HG03469 (cell line): Measurements from ENCODE around the gene SRL.
A peak's percentile ranks its signal among the peaks of the same experiment; 100 is the strongest.
"Not testable (repeated sequence)": the region's sequence is repeated elsewhere in the genome, so short reads cannot be mapped to it uniquely, and the experiment has no call there.

ENCODE experiments used
- ATAC-seq: cut with Tn5 transposase; IDR thresholded peaks from one replicate; pipeline ENCODE4 v1.9.1; 2021; ENCODE audit warnings: mild to moderate bottlenecking, moderate library complexity, moderate number of reproducible peaks; ENCODE audit not compliant: unreplicated experiment

SRL gene

DNA sequence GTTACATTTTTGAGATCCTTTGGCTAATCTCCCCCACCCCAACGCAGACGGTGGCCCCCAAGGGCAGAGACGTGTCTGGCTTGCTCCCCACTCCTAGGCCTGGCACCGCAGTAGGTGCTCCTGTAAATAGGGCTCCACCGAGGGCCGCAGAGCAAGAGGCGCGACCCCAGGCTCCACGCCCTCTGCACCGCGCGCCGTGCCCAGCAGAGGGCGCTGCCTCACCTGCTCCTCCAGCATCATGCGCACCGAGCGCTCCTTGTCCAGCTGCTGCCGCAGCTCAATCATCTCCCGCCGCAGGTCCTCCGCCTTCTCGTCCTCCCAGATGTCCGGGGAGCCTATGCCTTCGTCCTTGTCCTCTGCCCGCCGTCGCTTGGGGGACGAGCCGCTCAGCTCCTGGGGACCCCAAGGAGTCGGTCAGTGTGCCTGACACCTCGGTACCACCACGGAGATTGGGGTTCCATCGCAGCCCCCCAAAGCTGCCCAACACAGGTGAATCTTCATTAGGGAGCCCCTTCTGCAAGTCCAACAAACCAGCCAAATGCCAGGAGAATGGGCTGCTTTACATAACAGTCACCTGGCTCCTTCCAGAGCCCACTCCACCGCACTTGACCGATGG, 19.8 kb upstream of the SRL start:
- no peak for ATAC-seq

DNA sequence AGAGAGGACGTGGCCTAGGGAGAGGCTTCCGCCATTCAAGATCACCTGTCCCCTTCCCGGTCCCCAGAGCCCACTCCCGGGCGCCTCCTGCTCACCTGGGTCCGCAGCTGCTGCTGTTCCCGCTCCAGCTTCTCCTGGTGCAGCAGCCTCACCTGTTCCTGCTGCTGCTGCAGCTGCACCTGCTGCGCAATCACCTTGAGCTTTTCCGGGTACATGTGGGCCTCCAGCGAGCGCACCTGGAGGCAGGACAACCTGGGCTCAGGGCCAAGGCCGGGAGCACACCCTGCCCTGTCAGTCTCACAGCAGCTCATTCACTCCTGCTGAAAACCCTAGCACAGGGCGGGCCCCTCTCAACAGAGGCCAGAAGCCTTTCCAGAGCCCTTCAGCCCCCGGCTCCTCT, 18.5 kb upstream of the SRL start:
- ATAC-seq = no peak

DNA sequence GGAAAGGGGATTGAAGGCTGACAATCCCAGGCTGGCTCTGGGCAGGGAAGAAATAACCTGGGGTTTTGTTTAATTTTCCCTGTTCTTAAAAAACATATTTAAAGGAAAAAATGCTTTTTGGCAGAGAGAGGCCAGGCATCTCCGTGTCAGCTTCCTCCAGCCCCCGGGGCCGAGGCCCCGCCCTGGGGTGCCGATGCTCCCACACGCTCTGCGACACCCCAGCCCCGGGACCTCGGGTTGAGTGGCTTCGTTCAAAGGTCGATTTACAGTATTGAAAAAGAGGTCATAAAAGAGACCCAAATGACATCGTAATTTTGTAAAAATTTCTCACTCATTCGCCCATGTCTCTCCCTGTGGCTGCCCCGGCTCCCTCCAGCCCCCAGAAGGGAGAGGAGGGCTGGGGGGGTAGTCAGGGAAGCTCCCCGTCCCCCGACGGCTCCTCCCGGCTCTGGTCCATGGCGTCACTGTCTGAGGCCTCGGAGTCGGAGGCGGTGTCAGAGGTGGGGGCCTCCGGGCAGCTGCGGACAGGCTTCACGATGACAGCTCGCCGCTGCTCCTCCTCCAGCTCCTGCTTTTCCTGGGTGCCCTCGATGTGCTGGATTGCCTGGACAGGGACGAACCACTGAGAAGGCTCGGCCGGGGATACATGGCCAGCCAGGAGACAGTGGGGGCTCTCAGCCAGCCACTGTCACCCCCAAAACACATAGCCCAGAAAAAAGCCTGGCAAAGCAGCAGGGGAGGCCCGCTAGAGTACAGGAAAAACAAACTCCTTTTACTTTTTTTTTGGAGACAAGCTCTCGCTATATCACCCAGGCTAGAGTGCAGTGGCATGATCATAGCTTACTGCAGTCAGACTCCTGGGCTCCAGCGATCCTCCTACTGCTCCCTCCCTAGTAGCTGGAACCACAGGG, 16.0 kb upstream of the SRL start:
- no peak for ATAC-seq

DNA sequence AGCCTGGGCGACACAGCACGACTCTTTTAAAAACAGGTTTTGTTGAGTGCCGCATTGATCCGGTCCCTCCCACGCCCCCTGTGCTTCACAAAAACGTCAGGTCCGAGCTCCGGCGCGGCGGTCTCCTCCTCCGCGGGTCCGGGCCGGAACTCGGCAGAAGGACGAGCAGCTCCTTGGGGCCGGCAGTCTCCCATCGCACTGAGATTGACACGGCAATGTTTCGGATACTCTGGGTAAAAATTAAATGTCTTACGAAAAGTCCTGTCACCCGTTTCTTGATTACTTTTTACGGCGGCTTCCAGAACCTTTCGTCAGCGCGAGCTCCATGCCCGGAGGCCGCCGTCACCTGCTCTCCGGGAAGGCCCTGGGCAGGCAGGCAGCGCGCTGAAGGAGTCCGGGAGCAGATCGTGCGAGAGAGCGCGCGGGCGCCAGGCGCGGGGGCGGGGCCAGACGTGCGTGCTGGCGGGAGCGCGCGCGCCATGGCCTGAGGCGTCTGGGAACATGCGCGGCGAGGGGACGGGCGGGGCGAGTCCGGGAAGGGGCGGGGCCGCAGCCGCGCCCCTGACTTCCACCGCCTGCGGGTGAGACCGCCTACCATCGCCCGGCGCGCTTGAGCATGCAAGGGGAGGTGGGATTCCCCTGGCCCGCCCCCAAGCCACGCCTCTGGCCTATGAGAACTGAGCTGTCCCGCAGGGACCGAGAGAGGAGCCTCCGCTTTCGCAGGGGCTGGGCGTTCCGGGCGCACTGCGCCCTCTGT, 11.7 kb upstream of the SRL start:
- ATAC-seq = peak; percentile 88

DNA sequence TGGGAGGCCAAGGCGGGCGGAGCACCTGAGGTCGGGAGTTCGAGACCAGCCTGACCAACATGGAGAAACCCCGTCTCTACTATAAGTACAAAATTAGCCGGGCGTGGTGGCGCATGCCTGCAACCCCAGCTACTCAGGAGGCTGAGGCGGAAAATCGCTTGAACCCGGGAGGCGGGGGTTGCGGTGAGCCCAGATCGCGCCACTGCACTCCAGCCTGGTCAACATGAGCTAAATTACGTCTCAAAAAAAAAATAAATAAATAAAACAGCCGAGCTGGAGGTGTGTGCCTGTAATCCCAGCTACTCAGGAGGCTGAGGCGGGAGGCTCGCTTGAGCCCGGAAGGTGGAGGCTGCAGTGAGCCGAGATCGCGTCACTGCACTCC, 11.1 kb upstream of the SRL start:
- ATAC-seq = not testable (repeated sequence)

DNA sequence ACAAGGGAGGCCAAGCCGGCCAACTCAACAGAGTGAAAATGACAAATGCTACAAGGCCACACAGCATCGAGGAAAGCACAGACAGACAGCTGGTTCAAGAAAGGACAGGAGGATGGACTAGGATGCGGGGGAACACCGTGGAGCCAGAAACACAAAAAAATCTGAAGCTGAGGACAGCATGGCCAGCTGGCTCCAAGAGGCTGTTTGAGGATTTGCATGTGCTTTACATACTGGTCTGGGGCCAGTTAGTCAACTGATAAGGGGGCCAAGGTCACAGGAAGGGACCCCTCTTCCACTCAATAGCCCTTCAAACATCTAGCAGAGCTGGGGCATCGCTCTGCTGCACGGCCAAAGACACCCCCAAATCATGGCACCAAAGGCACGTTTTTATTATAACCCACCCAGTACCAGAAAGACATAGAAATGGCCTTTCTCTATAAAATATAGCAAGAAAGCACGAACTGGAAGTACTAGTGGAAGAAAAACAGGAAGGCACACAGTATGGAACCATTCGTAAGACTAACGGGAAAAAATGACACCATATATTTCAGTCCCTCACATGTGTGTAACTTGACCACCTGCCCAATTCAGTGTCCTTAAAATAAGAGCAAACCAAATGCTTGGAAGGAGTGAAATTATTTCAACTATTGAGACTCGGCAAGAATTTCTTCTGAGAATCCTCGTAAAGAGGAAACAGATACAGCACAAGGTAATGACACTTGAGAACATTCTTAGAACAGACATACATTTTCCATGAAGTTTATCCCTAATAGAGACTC, 7.8 kb upstream of the SRL start:
- ATAC-seq = no peak

DNA sequence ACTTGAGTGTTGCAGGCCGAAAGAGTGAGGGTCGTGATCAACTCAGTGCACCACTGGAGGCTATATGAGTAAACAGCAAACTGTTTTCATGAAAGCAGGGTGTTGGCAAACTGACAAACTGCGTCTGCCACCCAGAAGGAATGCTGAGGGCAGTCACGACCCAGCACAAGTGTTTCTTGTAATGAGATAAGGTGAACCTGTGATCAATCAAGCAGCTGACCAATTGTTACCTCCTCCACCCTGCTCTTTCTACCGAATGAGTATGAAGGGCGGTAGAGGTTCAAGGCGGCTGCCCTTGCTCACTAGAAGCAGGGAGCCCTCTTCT, 5.5 kb upstream of the SRL start:
- no peak for ATAC-seq

DNA sequence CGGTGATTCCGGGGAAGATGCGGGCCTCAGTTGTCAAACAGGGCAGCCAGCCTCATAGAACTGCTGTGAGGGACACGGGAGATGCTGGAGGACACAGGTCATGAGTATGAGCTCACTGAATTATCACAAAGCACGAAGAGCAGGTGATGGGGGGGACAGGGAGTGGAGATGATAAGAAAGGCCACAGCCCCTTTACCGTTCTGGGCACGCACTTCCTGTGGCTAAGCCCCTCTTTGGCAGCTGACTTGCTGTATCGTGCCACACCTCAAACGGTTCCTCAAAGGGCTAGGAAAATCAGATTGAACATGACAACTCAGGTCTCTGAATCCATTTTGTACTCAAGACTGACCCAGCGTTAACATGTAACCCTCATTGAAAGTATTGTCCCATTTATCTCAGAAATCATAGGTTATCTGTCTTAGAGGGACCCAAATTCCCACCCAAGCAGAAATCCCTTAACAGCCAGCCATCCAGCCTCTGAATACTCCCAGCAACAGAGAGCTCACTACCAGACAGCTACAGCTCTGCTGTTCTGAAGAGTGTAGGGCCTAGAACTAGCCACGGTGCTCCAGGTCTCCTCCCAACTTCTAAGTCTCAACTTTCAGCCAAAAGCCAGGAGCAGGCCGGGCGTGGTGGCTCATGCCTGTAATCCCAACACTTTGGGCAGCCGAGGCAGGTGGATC, 5.0 kb upstream of the SRL start:
- ATAC-seq = no peak

DNA sequence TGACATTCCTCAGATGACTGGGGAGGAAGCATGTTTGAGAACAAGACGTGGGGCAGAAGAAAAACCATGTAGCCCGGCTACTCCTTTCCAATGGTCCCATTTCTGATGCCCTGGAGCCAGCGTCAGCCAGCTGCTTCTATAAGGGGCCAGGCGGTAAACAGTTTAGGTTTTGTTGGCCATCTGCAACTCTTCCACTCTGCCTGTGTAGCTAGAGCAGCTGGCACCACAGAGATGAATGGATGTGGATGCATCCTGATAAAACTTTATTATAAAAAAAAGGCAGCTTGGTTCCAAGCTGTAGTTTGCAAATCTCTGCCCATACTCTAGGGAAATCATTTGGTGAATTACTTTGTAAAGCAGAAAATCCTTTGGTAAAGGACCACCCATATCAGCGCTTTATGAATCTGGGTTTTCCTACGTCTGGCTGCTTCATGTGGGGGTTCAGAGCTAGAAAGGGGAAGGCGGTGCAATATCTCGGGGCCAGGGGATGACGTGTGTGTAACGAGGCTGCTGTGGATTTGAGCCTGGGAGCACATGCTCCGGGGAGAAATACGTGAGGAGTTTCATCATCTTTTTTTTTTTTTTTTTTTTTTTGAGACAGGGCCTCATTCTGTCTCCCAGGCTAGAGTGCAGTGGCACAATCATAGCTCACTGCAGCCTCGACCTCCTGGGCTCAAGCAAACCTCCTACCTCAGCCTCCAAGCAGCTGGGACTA, 3.4 kb upstream of the SRL start:
- no peak for ATAC-seq

DNA sequence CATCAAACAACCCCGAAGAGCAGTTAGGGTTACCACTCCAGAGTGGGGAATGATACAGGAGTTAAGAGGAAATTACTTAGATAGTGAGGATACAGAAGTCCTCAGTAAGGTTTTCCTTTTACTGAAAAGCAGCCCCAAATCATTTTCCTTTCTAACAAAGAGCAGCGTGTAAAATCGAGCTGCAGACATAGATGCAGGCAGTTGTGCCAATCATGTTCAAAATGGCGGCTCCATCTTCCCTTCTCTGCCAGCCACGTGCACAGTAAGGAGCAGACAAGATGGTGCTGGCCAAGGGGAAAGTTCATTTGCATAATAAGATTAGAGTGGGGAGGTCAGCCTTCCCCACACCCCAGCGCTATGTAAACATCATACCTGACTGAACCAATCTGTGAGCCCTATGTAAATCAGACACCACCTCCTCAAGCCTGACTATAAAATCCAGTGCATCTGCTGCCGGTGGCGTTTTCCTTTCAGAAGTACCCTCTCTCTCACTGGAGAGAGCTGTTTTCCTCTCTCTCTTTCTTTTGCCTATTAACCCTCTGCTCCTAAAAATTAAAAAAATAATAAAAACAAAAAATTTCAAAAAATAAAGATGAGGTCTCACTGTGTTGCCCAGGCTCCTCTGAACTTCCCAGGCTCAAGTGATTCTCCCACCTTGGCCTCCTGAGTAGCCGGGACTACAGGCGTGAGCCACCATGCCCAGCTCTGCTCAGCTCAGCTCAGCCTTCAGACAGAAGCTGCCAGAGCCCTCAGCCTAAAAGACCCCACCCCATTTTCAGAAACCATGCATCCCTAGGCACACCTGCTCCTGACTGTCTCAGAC, 2.6 kb upstream of the SRL start:
- ATAC-seq = no peak

DNA sequence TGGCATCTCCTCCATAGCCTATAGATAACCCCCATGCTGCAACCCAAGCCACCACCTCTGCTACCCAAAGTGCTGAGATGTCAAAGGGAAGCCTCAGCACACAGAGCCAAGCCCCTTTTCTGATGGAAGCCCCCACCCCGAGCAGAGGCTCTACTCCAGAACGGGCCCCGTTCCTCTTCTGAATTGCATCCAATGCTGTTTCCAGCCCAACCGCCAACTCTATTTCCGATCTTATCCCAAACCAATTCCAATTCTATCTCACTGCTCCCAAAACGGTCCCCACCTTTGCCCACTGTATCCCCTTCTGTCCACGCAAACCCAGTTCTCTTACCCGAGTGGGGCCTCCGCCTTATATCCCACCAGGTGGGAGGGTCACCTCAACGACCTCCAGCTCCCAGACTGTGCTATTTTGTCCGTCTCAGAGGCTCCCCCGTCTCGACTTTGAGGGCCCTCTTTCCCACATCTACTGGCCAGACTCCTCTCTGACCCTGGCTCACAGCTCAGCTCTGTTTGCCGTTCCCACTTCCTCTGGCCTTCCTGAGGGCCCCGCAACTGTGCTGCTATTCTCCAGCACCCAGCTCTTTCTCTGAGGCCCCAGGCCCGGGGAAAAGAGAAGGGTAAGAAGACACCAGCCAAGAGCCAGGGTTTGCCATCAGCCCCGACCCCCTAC, 487 bp downstream of the SRL start:
- ATAC-seq = no peak

DNA sequence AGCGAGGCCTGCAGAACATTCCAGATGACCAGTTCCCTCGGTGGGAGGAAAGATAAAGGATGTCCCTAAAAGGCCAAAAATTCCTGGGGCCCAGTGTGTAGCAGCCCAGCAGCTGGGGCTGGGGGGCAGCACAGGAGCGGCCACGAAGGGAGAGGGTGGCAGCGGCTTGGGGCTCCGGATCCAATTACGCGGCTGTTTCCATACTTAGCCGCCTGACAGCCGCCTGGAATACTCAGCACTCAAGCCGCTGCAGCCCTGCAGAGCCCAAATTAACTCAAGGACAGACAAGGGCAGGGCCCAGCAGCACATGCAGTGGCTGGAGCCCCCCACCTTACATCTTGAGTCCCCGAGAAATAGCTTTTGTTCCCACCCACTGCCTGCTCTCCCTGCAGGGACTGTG, 1.3 kb downstream of the SRL start:
- ATAC-seq = no peak

DNA sequence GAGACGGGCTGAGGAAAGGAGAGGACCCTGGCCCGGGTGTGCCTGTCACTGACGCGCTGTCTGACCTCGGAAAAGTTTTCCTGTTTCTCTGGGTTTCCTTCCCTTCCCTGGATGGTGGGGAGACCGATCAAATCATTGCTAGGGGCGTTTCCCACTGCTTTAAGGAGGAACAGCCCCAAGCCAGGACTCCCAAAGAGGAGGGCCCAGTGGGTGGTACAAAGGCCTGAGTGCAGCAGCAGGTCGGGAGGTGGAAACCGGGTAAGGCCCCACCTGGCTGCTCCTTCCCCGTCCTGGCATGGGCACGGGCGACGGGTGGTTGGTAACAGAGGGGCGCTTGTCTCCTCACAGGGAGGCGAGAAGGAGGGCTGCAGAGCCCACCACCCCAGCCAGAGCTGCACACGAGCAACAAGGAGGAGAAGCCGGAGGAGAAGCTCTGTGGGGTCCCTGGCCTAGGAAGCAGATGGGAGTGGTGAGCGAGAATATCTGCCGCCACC, 2.2 kb downstream of the SRL start:
- ATAC-seq = no peak

DNA sequence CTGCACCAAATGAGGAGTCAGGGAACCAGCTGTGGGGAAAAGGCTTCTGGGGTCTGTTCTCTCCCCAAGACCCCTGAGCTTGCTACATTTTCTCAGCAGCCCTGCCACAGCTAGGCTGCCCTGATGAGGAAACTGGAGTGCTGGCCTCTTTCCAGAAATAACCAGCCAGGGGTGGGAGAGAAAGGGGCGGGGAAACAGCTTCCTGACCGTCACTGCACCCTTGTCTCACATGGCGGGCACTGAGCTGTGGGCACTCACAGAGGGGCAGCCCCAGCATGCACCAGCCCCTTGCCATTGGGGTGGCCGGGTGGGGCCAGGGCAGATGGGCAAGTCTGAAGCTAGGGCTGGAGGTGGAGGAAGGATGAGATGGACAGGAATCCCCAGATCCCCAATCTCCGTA, 2.9 kb downstream of the SRL start:
- no peak for ATAC-seq

DNA sequence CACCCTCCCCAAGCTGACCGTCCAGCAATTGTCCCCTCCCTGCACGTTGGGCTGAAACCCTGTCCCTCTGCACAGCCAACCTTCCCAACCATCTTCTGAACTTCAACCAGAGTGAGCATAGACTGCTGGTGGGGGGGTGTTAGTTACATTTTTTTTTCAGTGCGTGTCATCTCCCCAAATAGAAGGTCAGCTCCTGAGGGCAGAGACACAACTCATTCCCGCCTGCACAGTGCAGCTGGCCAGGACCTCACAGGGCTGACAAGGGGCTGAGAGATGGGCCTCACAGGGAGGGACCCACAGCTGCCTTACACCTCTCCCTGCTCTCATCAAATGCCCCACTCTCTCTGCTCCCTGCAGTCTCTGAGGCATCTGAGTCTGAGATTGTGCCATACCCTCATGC, 8.4 kb downstream of the SRL start:
- no peak for ATAC-seq

DNA sequence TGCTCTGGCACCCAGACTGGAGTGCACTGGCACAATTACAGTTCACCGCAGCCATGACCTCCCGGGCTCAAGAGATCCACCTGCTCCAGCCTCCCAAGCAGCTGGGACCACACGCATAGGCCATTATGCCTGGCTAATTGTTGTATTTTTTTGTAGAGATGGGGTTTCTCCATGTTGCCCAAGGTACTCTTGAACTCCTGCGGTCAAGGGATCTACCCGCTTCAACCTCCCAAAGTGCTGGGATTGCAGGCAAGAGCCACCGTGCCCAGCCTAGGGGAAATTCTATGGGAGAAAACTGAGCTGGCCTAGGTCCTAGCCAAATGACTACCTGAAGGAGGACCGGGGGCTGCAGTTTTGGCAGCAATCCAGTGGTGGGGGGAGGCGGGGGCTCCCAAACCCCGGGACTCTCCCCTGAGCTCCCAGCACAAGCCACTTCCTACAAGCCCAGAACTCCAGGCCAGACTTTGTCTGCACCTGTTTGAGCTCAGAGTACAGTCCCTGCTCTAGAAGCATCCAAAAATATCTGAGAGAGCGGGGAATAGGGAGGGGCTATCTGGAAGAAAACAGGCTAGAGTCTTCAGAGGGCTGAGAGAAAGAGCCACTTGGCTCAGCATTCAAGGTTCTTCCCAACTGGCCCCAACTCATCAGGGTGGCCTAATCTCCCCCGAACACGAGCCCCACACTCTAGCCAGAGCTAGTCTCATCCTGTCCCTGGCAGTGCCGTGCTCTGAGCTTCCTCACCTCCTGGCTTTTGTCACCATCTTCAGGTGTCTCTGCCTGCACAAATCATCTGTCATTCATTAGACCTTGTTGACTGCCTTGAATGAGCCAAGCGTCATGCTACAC, 9.1 kb downstream of the SRL start:
- ATAC-seq = no peak

DNA sequence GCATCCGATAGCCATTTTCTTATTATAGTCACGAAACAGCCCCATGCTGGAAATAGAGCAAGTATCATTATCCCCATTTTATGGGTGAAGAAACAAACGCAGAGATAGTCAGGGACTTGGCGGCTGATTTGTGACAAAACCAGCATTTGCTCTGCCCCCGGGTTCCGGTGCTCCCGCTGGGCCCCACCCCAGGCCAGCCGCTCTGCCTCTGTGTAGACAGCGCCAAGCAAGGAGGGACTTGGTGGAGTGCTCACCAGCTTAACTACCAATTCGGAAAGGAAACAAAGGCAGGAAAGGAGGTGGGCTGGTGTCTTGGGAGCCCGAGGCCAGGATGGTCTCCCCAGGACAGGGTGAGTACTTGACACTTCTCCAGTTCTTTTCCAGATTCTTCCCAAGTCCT, 10.0 kb downstream of the SRL start:
- ATAC-seq = no peak

DNA sequence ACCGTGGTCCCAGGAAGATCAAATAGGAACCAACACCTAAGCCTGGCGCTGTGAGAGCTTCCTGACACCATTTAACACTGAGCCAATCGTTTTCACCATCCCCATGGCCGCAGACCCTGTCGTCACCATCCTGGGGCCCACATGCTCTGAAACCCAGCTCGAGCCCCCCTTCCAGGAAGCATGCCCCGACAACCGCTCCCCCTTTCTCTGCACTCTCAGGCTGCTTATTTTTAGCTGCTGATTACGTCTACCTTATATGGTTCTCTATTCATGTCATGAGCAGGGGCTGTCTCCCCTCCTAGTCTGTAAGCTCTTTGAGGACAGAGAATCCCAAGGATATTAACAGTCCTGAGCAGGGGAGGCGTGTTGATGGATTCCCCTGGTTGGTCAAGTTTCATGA, 10.5 kb downstream of the SRL start:
- ATAC-seq = no peak
